ENCODE results near the gene PRR23E.

DNA sequence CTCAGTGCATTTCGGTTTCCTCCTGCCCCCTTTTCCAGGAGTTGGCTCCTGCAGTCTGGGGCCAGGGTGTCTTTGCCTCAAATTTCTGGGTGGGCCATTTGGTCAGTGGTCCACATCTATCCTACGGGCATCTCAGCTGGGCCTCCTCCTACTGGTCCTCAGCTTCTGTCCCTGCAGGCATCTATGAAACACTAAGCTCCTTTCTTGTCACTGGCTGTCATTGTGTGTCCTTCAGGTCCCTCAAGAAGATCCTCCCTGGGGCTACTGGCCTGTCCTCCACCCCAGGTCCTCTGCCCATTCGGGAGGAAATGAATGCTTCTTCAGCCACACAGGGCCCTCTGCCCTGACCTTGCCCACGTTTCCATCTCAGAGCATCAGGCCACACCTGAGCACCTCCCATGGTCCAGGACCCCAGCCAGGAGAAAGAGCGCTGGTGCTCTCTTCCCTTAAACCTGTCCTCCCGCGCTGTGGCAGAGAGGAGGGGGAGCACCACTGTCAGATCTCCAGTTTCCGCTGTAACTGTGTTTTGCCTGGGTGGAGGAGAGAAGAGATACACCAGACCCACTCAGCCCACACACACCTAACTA lies 1.8 kb downstream of the PRR23E start:
- TF ChIP-seq, protein P1, sequence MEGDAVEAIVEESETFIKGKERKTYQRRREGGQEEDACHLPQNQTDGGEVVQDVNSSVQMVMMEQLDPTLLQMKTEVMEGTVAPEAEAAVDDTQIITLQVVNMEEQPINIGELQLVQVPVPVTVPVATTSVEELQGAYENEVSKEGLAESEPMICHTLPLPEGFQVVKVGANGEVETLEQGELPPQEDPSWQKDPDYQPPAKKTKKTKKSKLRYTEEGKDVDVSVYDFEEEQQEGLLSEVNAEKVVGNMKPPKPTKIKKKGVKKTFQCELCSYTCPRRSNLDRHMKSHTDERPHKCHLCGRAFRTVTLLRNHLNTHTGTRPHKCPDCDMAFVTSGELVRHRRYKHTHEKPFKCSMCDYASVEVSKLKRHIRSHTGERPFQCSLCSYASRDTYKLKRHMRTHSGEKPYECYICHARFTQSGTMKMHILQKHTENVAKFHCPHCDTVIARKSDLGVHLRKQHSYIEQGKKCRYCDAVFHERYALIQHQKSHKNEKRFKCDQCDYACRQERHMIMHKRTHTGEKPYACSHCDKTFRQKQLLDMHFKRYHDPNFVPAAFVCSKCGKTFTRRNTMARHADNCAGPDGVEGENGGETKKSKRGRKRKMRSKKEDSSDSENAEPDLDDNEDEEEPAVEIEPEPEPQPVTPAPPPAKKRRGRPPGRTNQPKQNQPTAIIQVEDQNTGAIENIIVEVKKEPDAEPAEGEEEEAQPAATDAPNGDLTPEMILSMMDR (conservative IDR thresholded peaks at IDR 0.05; ENCODE audit: low read depth, low read length), result no peak
- TF ChIP-seq EZH2 (IDR thresholded peaks at IDR 0.05; ENCODE audit: low read length, unreplicated experiment), result no peak

Measured in PC-3 (cell line).